ENCODE data around the gene RBM17. TPM values are rescaled to one million over a fixed set of nuclear protein-coding genes. Genes with fewer than 3 reads are reported as not detected.
A peak's percentile ranks its signal among the peaks of the same experiment; 100 is the strongest.
"Not testable (repeated sequence)": the region's sequence is repeated elsewhere in the genome, so short reads cannot be mapped to it uniquely, and the experiment has no call there.

The RBM17 gene
- total RNA-seq, 2 donors from 2014 or later = 141 to 227 TPM

GRCh38 chr10:6130848-6131470 lies 42.1 kb downstream of the RBM17 start:
- ATAC-seq = no peak
- Mint-ChIP-seq H3K9me3 (no peaks in the 10 kb centered on the region), H3K36me3 (peaks cover 0 to 6% of the 10 kb centered on the region in 2 donors), H3K27ac (peak overlapping the region; percentile 73 to 89)
- DNase-seq (ENCODE audit: low spot score in 2 of 2) = no peak

DNA sequence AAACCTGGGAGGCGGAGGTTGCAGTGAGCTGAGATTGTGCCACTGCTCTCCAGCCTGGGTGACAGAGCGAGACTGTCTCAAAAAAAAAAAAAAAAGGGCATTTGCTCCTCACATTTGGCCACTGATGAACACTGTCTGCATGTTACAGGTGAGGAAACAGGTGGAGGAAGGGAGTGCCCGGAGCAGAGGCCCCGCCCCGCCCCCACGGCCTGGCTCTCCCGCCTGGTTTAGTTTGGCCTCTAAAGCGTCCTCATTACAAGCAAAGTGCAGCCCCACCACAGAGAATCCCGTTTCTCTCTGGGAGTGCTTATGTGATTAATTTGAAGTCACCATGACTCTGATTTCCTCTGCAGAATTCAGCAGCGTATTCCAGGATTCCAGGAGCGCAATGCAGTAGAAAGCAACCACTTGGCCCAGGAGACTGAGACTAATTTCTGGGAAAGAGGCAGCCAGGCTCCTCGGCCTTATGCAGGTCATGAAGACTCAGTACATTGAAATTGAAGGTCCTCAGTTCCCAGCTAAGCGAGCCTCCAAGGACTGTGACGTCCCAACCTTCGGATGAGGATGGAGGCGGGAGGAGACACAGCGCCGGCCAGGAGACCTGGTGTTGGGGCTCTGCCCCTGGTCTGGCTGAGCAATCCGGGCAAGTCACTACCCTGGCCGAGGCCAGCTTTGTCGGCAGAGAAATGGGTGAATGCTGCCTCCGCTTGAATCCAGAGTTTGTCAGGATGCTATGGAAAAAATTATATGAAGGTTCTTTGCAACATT lies 44.7 kb downstream of the RBM17 start:
- ATAC-seq (no peak), DNase-seq (ENCODE audit: low spot score in 2 of 2) (no peak)
- Mint-ChIP-seq H3K9me3 (no peaks in the 10 kb centered on the region), H3K27ac (no peak overlapping the region), H3K36me3 (peaks cover 0 to 7% of the 10 kb centered on the region in 2 donors)

DNA sequence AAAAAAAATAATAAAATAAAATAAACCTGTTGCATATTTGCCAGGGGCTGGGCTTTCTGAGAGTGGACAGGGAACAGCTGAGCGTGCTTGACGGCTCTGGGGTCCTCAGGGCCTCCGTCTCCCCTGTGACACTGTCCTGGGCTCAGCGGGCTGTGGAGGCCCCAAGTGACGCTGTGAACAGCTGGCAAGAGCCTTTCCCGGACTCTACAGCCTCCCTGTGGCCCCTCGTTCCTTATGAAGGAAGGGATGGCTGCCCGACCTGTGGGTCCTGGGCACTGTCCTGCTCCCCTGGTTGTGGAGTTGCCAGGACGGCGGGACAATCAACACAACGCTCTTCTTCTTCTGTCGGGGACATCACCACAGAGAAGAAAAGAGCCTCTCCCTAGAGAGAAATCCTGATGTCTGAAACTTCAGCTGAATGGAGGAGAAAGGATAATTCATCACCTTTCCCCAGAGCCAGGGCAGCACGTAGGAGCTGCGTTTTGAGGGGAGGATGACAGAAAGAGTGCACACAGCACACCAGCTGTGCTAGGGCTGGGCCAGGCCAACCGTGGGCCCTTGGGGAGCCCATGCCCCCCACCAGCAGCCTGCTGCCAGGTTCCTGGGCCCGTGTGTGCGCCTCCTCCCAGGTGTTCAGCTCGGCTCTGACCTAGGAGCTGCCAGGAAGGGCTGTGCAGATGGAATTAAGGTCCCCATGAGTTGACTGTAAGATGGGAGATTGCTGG lies 45.4 kb downstream of the RBM17 start:
- no peak overlapping the region for H3K27ac Mint-ChIP-seq
- H3K9me3 Mint-ChIP-seq = no peaks in the 10 kb centered on the region
- no peak for DNase-seq (ENCODE audit: low spot score in 2 of 2)
- H3K36me3 Mint-ChIP-seq = peaks cover 0 to 7% of the 10 kb centered on the region in 2 donors
- ATAC-seq = no peak

DNA sequence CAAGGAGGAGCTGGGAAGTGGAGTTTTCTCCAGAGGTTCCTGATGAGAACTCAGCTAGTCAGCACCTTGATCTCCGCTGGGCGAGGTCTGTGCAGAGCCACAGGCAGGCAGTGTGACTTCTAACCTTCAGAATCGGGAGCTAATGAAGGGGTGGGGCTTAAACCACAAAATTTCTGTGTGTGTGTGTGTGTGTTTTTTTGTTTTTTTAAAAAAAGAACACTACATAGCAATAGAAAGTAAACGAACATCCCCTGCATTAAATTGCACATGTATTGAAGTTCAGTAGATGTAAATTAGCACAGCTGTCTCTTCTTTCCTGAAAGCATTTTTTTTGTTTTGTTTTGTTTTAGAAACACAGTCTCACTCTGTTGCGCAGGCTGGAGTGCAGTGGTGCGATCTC lies 46.2 kb downstream of the RBM17 start:
- ATAC-seq (no peak), DNase-seq (ENCODE audit: low spot score in 2 of 2) (no peak)
- H3K36me3 Mint-ChIP-seq = peaks cover 0 to 7% of the 10 kb centered on the region in 2 donors
- no peaks in the 10 kb centered on the region for H3K9me3 Mint-ChIP-seq
- H3K27ac Mint-ChIP-seq = no peak overlapping the region

DNA sequence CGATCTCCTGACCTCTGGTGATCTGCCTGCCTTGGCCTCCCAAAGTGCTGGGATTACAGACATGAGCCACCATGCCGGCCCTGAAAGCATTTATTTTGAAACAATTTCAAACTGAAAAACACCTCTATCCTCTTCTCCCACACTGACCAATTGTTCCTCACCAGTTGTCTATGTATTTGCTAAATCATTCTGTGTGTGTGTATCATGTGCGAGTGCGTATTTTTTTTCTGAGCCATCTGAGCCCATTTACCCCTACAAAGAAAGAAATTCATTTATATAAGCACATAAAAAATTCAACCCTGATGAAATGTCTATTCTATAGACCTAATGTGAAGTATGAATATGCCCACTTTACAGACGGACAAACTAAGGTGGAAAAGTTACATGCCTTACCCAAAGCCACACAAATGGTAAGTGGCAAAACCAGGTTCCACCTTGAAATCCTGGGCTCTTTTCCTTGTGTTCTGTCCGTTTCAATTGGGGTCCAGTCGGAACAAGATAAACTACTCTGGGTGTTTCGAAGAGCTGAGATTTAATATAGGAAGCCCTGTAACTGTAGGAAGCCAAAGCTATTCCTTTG lies 46.8 kb downstream of the RBM17 start:
- H3K27ac Mint-ChIP-seq = peak overlapping the region; percentile 73 to 94
- no peaks in the 10 kb centered on the region for H3K9me3 Mint-ChIP-seq
- no peak for ATAC-seq
- H3K36me3 Mint-ChIP-seq = peaks cover 0 to 7% of the 10 kb centered on the region in 2 donors
- no peak for DNase-seq (ENCODE audit: low spot score in 2 of 2)

DNA sequence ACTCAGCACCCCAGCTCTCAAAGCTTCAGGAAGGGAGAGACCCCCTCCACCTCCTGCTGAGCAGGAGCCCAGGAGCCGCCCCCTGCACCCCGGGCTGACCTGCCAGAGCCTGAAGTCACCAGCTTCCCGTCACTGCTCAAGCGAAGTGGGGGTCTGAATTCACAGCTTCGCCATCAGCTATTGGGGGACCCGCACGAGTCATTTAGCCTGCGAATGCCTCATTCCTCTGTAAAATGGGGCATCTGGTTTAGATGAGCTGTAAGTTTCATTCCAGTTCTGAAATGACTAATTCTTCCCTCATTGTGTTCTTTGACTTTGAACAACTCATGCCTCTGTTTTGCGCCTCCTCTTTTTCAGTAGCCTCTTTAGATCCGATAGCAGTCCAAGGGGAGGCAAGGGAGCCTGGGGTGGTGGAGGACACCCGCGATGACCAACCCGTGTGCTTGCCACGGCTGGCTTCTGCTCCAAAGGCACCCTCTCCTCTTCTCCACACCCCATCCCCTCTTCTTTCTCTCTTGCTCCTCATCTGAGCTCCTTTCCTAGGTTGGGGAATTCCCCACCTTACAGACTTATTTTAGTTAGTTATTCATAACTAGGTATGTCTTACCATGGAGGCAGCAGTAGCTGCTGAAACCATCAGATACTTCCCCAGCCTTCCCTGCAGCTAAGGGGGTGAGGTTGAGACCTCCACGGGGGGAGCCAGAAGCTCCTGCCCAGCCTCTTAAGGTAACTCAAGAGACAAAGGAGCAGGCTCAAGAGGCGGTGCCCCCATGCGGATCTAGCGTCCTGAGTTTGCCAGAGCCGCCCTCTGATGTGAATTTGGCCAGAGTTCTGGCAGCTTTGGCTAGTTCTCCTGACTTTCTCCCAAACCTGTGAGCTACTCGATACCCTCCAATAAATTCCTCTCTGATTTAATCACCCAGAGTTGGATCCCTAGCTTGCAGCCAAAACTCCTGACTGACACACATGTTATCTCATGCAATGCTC lies 47.7 kb downstream of the RBM17 start:
- H3K27ac Mint-ChIP-seq = peak overlapping the region; percentile 73 to 94
- ATAC-seq (peak; percentile 82 to 84), DNase-seq (ENCODE audit: low spot score in 2 of 2) (peak in 1 of 2 donors; percentile 68)
- no peaks in the 10 kb centered on the region for H3K9me3 Mint-ChIP-seq
- peaks cover 0 to 7% of the 10 kb centered on the region in 2 donors for H3K36me3 Mint-ChIP-seq

DNA sequence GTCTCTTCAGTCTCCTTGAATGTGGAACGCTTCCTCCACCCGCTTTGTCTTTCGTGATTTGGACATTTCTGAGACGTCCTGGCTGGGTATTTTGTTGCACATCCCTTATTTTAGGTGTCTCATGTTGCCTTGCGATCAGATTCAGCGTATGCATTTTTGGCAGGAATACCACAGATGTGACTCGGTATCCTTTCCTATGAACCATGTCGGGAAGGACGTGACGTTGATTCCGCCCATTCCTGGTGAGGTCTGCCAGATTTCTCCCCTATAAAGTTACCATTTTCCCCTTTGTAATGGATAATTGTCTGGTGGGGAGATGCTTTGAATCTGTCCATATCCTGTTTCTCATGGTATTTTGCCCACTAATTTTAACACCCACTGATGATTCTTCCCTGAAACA lies 49.6 kb downstream of the RBM17 start:
- no peaks in the 10 kb centered on the region for H3K9me3 Mint-ChIP-seq
- H3K27ac Mint-ChIP-seq = peak overlapping the region in 1 of 2 donors; percentile 58

DNA sequence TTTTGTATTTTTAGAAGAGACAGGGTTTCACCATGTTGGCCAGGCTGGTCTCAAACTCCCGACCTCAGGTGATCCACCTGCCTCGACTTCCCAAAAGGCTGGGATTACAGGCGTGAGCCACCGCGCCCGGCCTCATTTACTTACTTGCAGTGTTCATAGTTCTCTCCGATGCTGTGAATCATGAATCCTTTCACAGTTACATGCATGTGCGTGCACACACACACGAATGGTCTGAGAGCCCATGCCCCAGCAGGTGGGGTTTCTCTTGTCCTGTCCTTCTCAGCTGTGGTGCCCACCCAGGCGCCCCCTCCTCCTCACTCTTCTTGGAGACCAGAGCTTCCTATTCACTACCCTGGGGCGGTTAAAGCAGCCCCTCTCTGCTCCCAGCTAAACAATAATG lies 50.6 kb downstream of the RBM17 start:
- Mint-ChIP-seq H3K27ac (no peak overlapping the region), H3K36me3 (peaks cover 0 to 7% of the 10 kb centered on the region in 2 donors)
- DNase-seq (ENCODE audit: low spot score in 2 of 2) = no peak

More for the DNA sequence above, 49.6 kb downstream of the RBM17 start:
- DNase-seq (ENCODE audit: low spot score in 2 of 2) (no peak), ATAC-seq (no peak)
- H3K36me3 Mint-ChIP-seq = peaks cover 0 to 7% of the 10 kb centered on the region in 2 donors

DNA sequence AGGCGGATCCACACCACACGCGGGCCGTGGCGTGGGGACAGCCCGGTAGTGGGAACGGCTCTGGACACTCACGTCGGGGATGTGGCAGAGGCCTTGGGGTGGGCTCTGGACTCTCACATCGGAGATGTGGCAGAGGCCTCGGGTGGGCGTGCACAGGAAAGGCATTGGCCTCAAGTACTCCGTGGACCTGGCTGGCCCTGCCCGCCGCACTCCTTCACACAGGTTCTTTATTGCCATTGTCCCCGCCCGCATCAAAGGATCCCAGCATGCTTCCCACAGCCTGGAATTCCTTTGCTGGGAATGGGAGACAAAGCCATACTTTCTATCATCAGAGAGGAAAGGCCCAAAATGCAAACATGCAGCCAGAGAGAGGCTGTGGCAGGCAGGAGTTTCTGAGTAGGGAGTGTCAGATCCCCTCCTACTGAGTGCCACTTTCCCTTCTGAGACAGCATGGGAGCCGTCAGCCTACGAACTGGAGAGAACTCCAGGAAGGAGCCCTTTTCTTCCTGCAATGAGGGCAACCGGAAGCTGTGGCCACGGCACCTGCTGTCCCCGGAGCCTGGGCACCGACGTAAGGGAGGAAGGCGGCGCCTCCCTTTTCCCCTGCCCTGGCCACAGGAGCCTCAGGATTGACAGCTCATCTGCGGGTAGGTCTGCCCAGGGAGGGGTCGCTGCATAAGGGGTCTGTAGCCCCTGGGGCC lies 51.5 kb downstream of the RBM17 start:
- Mint-ChIP-seq H3K36me3 (peaks cover 0 to 7% of the 10 kb centered on the region in 2 donors), H3K27ac (peak overlapping the region; percentile 90 to 97), H3K9me3 (no peaks in the 10 kb centered on the region)
- DNase-seq (ENCODE audit: low spot score in 2 of 2) (peak in 1 of 2 donors; percentile 76), ATAC-seq (peak in 1 of 2 donors; percentile 13)

More for the DNA sequence above, 50.6 kb downstream of the RBM17 start:
- no peak for ATAC-seq
- H3K9me3 Mint-ChIP-seq = no peaks in the 10 kb centered on the region

- DNase-seq (ENCODE audit: low spot score in 2 of 2) (no peak), ATAC-seq (no peak)
- Mint-ChIP-seq H3K27ac (peak overlapping the region; percentile 90 to 97), H3K9me3 (no peaks in the 10 kb centered on the region), H3K36me3 (peaks cover 0 to 6% of the 10 kb centered on the region in 2 donors)
Observed at GRCh38 chr10:6140965-6141295, 52.1 kb downstream of the RBM17 start.

DNA sequence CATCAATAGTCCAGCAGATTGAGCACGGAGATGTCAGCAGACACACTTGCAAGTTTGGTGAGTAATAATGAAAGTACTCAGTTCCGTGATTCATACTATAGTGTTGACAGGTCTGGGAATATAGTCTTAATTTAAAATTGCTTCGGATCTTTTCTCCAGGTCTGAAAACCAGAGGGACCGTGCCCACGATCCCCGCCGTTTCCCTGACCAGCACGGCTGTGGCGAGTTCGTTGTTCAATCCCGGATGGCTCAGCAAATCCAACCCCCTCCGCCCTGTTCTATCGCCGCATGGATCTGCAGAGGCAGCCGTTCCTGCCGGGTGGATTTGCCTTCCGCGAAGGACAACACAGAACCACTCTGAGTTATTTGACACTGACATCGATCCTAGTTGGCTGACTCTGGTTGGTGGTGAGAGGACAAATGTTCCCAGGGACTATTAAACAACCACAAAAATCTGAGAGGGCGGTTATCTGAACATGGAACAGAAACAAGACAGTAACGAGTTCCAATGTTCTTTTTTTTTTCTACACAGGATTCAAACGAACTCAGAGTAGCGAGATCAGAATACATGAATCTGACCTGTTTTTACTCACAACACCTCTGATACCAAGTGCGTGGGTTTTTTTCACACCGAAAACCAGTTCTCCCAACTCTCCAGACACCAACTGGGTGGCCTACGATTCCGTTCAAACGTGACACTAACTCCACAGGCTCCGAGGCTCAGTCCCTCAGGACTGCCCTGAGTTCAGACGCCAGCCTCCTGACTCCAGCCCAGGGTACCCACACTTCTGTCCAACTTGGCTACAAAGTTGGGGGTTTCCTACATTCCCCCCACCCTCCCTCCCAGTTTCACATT lies 52.7 kb downstream of the RBM17 start:
- H3K27ac Mint-ChIP-seq = peak overlapping the region; percentile 90 to 97
- peaks cover 0 to 11% of the 10 kb centered on the region in 2 donors for H3K36me3 Mint-ChIP-seq
- ATAC-seq = peak; percentile 45 to 56
- H3K9me3 Mint-ChIP-seq = no peaks in the 10 kb centered on the region
- DNase-seq (ENCODE audit: low spot score in 2 of 2) = no peak

GRCh38 chr10:6142186-6142585 lies 53.4 kb downstream of the RBM17 start:
- not testable (repeated sequence) for H3K9me3 Mint-ChIP-seq; DNase-seq (ENCODE audit: low spot score in 2 of 2)
- ATAC-seq = peak; percentile 6 to 32
- peaks cover 3 to 18% of the 10 kb centered on the region in 2 donors for H3K36me3 Mint-ChIP-seq
- H3K27ac Mint-ChIP-seq = peak overlapping the region; percentile 90 to 97

- Mint-ChIP-seq H3K36me3 (peaks cover 5 to 22% of the 10 kb centered on the region in 2 donors), H3K27ac (peak overlapping the region; percentile 90 to 97), H3K9me3 (no peaks in the 10 kb centered on the region)
- DNase-seq (ENCODE audit: low spot score in 2 of 2) (no peak), ATAC-seq (no peak)
Observed at GRCh38 chr10:6142644-6143043, 53.8 kb downstream of the RBM17 start.

GRCh38 chr10:6143181-6143580 lies 54.3 kb downstream of the RBM17 start:
- ATAC-seq = no peak
- H3K27ac Mint-ChIP-seq = peak overlapping the region in 1 of 2 donors; percentile 90
- no peaks in the 10 kb centered on the region for H3K9me3 Mint-ChIP-seq
- H3K36me3 Mint-ChIP-seq = peaks cover 5 to 26% of the 10 kb centered on the region in 2 donors
- DNase-seq (ENCODE audit: low spot score in 2 of 2) = no peak

Measured in activated naive CD4-positive, alpha-beta T cell treated with anti-CD3 and anti-CD28 coated beads, Interleukin-2, amount 50 U/mL, for 72 hours (primary cell).